GM23338 (cell line): ENCODE measurements around the gene EPB41L4A.

Experiments
- CREB1 ChIP-seq: fragments of 250-450 bp; sonication (Bioruptor Pico); IDR thresholded peaks from 2 replicates; pipeline ENCODE4 v1.5.0; 2020; ENCODE audit warnings: low read depth, mild to moderate bottlenecking, moderate library complexity
- CTCF ChIP-seq, 2 experiments: fragments of 200-600 bp in 1 of 2; sonication (generic) in 1 of 2; conservative IDR thresholded peaks; 2 replicates each; pipeline versions ENCODE4 v1.5.1 to v1.6.1; 2016 to 2017; ENCODE audit warnings: antibody characterized with exemption in 2 of 2, low read depth in 2 of 2, mild to moderate bottlenecking in 2 of 2, moderate library complexity in 1 of 2
- EZH2 ChIP-seq: fragments of 200-600 bp; sonication (generic); IDR thresholded peaks from one replicate; pipeline ENCODE4 v1.8.0; 2017; ENCODE audit warnings: antibody characterized with exemption, mild to moderate bottlenecking, low read depth; ENCODE audit not compliant: unreplicated experiment
- EZH2phosphoT487 ChIP-seq: fragments of 200-600 bp; sonication (generic); IDR thresholded peaks from one replicate; pipeline ENCODE4 v1.8.1; 2018; ENCODE audit warnings: antibody characterized with exemption; ENCODE audit not compliant: unreplicated experiment
- JUNB ChIP-seq: IDR thresholded peaks from one replicate; pipeline ENCODE4 v1.6.1; 2016; ENCODE audit warnings: antibody characterized with exemption; ENCODE audit not compliant: unreplicated experiment
- POLR2AphosphoS5 ChIP-seq: IDR thresholded peaks from 2 replicates; pipeline ENCODE4 v1.6.1; 2016; ENCODE audit warnings: antibody characterized with exemption, low read depth
- TF ChIP-seq, protein P1 (sequence below): IDR thresholded peaks from one replicate; pipeline ENCODE4 v1.6.1; 2018; ENCODE audit warnings: antibody characterized with exemption; ENCODE audit not compliant: unreplicated experiment

- no peak for TF ChIP-seq CTCF (conservative IDR thresholded peaks at IDR 0.05; ENCODE audit: low read depth in 2 of 2)
- TF ChIP-seq EZH2phosphoT487: no peak
- no peak for TF ChIP-seq EZH2
- TF ChIP-seq POLR2AphosphoS5: no peak
- TF ChIP-seq CREB1: no peak
- TF ChIP-seq, protein P1, sequence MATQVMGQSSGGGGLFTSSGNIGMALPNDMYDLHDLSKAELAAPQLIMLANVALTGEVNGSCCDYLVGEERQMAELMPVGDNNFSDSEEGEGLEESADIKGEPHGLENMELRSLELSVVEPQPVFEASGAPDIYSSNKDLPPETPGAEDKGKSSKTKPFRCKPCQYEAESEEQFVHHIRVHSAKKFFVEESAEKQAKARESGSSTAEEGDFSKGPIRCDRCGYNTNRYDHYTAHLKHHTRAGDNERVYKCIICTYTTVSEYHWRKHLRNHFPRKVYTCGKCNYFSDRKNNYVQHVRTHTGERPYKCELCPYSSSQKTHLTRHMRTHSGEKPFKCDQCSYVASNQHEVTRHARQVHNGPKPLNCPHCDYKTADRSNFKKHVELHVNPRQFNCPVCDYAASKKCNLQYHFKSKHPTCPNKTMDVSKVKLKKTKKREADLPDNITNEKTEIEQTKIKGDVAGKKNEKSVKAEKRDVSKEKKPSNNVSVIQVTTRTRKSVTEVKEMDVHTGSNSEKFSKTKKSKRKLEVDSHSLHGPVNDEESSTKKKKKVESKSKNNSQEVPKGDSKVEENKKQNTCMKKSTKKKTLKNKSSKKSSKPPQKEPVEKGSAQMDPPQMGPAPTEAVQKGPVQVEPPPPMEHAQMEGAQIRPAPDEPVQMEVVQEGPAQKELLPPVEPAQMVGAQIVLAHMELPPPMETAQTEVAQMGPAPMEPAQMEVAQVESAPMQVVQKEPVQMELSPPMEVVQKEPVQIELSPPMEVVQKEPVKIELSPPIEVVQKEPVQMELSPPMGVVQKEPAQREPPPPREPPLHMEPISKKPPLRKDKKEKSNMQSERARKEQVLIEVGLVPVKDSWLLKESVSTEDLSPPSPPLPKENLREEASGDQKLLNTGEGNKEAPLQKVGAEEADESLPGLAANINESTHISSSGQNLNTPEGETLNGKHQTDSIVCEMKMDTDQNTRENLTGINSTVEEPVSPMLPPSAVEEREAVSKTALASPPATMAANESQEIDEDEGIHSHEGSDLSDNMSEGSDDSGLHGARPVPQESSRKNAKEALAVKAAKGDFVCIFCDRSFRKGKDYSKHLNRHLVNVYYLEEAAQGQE: no peak
- TF ChIP-seq JUNB: no peak
These were observed 218.9 kb downstream of the EPB41L4A start for GRCh38 chr5:112200131-112200530.
